Measurements from ENCODE around the gene AHNAK. TPM values are rescaled to one million over a fixed set of nuclear protein-coding genes. Genes with fewer than 3 reads are reported as not detected.
"Not testable (repeated sequence)": the region's sequence is repeated elsewhere in the genome, so short reads cannot be mapped to it uniquely, and the experiment has no call there.

AHNAK gene
- total and polyA plus RNA-seq, 2 donors, result 35.8 to 40.1 TPM

DNA sequence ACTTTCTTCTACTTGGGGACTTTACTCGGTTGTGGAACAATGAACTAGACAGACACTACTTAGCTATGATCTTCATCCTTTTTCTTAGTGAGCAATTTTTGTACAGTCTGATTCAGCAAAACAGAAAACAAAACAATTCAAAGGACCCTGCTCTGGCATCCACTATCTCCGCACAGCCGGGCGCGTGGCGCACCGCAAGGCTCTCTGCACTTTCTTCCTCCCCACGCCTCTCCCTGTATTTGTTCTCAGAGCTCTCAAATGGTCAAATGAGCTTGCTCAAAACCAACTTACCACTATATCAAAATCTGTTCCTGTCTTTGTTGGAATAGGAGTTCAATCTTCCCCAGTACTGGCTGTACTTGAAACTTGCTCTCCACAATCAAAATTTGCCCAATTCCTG lies 19.6 kb upstream of the AHNAK start:
- Histone ChIP-seq H3K4me1 (ENCODE audit: control insufficient read depth in 2 of 2, insufficient read depth in 2 of 2, low read length in 2 of 2) (no peaks in the 10 kb centered on the region), H3K27ac (ENCODE audit: low read depth in 1 of 2, low read length in 1 of 2) (peak overlapping the region in 1 of 2 donors; percentile 13)
- no peak for DNase-seq (ENCODE audit: low read depth in 6 of 9, low spot score in 9 of 9)

DNA sequence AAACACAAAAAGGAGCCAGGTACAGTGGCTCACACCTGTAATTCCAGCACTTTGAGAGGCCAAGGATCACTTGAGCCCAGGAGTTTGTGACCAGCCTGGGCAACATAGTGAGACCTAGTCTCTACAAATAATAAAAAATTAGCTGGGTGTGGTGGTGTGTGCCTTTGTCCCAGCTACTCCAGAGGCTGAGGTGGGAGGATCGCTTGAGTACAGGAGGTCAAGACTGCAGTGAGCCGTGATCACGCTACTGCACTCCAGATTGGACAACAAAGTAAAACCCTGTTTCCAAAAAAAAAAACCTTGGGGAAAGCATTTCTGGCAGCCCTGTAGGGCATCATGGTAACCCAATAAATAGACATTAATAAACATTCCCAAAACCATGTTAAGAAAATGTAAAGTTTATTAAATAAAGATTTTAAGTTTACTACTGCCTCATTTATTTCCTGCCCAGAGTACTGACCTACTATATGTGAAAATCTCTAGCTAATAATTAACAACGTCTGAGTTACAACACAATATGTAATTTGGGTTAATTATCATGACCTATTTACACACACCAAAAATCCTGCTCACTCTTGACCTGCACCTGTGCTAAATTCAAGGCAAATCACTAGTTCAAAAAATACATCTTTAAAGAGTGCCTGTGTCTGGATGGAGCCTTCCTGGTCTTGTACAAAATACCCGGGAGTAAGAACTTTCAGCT lies 18.6 kb upstream of the AHNAK start:
- Histone ChIP-seq H3K9me3 (ENCODE audit: control insufficient read depth in 2 of 2, insufficient read depth in 1 of 2, low read length in 1 of 2) (no peaks in the 10 kb centered on the region), H3K27me3 (ENCODE audit: control insufficient read depth in 2 of 2, insufficient read depth in 1 of 2, low read length in 1 of 2) (no peaks in the 10 kb centered on the region), H3K4me3 (ENCODE audit: low read length in 2 of 2) (no peak overlapping the region), H3K36me3 (ENCODE audit: control insufficient read depth in 2 of 2, insufficient read depth in 2 of 2, low read length in 1 of 2) (peaks cover 48 to 84% of the 10 kb centered on the region in 2 donors), H3K27ac (ENCODE audit: low read depth in 1 of 2, low read length in 1 of 2) (no peak overlapping the region), H3K4me1 (ENCODE audit: control insufficient read depth in 2 of 2, insufficient read depth in 2 of 2, low read length in 2 of 2) (no peaks in the 10 kb centered on the region)
- 96% methylated on average over 5 of the region's 5 CpGs for WGBS
- no peak for DNase-seq (ENCODE audit: low read depth in 6 of 9, low spot score in 9 of 9)

More for the DNA sequence above, 19.6 kb upstream of the AHNAK start:
- no peaks in the 10 kb centered on the region for H3K9me3 ChIP-seq (ENCODE audit: control insufficient read depth in 2 of 2, insufficient read depth in 1 of 2, low read length in 1 of 2)
- H3K4me3 ChIP-seq (ENCODE audit: low read length in 2 of 2), result no peak overlapping the region
- 98% methylated on average over 8 of the region's 8 CpGs for WGBS
- H3K27me3 ChIP-seq (ENCODE audit: control insufficient read depth in 2 of 2, insufficient read depth in 1 of 2, low read length in 1 of 2), result no peaks in the 10 kb centered on the region
- H3K36me3 ChIP-seq (ENCODE audit: control insufficient read depth in 2 of 2, insufficient read depth in 2 of 2, low read length in 1 of 2), result peaks cover 49 to 87% of the 10 kb centered on the region in 2 donors

DNA sequence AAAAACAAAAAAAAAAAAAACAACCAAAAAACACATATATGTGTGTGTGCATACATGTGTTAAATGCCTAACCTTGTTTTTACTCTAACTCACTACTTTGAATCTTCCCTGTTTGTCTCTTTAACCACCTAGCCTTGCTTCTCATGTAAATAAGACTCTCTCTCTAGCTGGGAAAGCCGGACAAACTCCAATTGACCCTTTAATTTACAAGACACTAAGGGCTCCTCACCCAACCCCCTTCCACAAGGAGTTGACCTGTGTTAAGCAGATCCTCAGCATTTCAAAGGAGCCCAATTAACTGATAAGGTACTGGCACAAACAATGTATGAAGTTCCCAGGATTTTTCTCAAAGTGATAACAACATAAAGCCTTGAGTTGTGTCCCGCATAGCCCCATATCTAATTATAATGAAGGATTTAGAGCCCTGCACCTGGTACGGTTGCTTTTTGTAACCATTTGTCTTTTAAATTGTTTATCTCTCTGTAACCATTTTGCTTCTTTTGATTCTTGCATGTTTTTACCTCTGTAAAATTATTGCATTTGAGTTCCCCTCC lies 15.1 kb upstream of the AHNAK start:
- H3K27me3 ChIP-seq (ENCODE audit: control insufficient read depth in 2 of 2, insufficient read depth in 1 of 2, low read length in 1 of 2); H3K27ac ChIP-seq (ENCODE audit: low read depth in 1 of 2, low read length in 1 of 2); DNase-seq (ENCODE audit: low read depth in 6 of 9, low spot score in 9 of 9); H3K9me3 ChIP-seq (ENCODE audit: control insufficient read depth in 2 of 2, insufficient read depth in 1 of 2, low read length in 1 of 2); H3K4me3 ChIP-seq (ENCODE audit: low read length in 2 of 2): not testable (repeated sequence)
- Histone ChIP-seq H3K4me1 (ENCODE audit: control insufficient read depth in 2 of 2, insufficient read depth in 2 of 2, low read length in 2 of 2) (peaks cover 7 to 12% of the 10 kb centered on the region in 2 donors), H3K36me3 (ENCODE audit: control insufficient read depth in 2 of 2, insufficient read depth in 2 of 2, low read length in 1 of 2) (peaks cover 54 to 78% of the 10 kb centered on the region in 2 donors)
- WGBS, result 95% methylated on average over 3 of the region's 3 CpGs

DNA sequence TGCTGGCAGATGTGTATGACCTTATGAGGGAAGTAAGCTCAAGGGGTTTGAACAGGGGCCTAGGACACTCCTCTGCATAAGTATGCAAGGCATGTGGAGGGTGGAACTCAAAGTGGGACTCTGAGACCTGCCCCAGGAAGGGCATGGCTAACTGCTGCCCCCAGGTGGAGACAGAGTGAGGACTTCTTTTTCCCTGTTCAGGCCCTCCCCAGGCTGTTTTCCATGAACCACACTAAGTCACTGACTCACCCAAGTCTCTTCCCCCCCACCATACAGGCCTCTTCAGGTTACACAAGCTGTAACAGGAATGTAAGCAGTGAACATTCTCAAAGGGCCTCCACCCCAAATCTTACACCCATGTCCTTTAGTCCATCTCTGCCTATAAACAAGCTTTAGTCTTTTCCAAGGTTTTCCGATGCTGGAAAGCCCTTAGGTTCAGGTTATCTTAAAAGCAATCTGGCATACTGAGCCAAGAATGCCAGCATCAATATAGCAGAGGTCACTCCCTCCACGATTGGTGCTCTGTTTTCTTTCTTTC lies 14.0 kb upstream of the AHNAK start:
- no peaks in the 10 kb centered on the region for H3K27me3 ChIP-seq (ENCODE audit: control insufficient read depth in 2 of 2, insufficient read depth in 1 of 2, low read length in 1 of 2)
- 90% methylated on average over 2 of the region's 2 CpGs for WGBS
- H3K27ac ChIP-seq (ENCODE audit: low read depth in 1 of 2, low read length in 1 of 2), result peak overlapping the region; percentile 40 to 45
- H3K4me1 ChIP-seq (ENCODE audit: control insufficient read depth in 2 of 2, insufficient read depth in 2 of 2, low read length in 2 of 2), result peaks cover 18 to 24% of the 10 kb centered on the region in 2 donors
- DNase-seq (ENCODE audit: low read depth in 6 of 9, low spot score in 9 of 9), result peak in 2 of 9 donors; percentile 46 to 67
- peaks cover 44 to 67% of the 10 kb centered on the region in 2 donors for H3K36me3 ChIP-seq (ENCODE audit: control insufficient read depth in 2 of 2, insufficient read depth in 2 of 2, low read length in 1 of 2)
- H3K4me3 ChIP-seq (ENCODE audit: low read length in 2 of 2), result no peak overlapping the region
- no peaks in the 10 kb centered on the region for H3K9me3 ChIP-seq (ENCODE audit: control insufficient read depth in 2 of 2, insufficient read depth in 1 of 2, low read length in 1 of 2)

DNA sequence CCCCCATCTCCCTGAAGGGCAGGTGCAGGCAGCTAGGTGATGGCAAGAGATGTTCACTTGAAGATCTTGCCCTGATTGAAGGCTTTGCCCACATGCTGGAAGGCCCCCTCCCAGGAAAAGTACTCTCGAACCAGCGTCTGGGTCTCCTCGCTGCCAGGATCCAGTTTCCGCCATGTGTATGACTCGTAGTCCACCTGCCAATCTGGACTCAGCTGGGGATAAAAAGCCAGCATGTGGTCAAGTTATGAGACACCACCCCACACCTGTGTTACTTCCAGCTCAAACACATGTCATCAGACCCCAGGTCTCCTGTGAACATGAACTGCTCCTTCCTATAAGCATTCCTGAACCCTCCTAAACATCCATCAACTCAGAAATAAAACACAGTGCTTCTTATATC lies 13.0 kb upstream of the AHNAK start:
- not testable (repeated sequence) for H3K27me3 ChIP-seq (ENCODE audit: control insufficient read depth in 2 of 2, insufficient read depth in 1 of 2, low read length in 1 of 2); DNase-seq (ENCODE audit: low read depth in 6 of 9, low spot score in 9 of 9); H3K4me3 ChIP-seq (ENCODE audit: low read length in 2 of 2); H3K27ac ChIP-seq (ENCODE audit: low read depth in 1 of 2, low read length in 1 of 2); H3K9me3 ChIP-seq (ENCODE audit: control insufficient read depth in 2 of 2, insufficient read depth in 1 of 2, low read length in 1 of 2)
- Histone ChIP-seq H3K4me1 (ENCODE audit: control insufficient read depth in 2 of 2, insufficient read depth in 2 of 2, low read length in 2 of 2) (peaks cover 27 to 34% of the 10 kb centered on the region in 2 donors), H3K36me3 (ENCODE audit: control insufficient read depth in 2 of 2, insufficient read depth in 2 of 2, low read length in 1 of 2) (peaks cover 42 to 57% of the 10 kb centered on the region in 2 donors)
- 91% methylated on average over 5 of the region's 5 CpGs for WGBS

DNA sequence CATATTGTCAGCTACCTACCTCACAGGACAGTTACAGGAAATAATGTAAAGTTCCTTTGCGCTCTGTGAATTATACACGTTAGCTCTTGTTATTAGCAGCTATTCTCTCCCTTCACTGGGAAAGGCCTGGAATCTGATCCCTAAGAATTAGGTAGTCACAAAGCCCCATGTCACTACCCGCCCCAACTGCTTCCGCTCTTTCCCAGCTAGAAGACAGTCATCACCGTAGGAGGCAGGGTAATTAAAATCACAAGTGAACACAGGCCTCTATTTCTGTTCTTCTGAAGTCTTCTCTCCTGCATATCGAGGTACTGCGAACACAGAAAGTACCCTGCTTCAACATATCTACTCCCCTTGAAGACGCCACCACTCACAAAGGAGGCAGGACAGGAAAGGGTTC lies 12.6 kb upstream of the AHNAK start:
- Histone ChIP-seq H3K36me3 (ENCODE audit: control insufficient read depth in 2 of 2, insufficient read depth in 2 of 2, low read length in 1 of 2) (peaks cover 42 to 57% of the 10 kb centered on the region in 2 donors), H3K27ac (ENCODE audit: low read depth in 1 of 2, low read length in 1 of 2) (no peak overlapping the region)
- 94% methylated on average over 8 of the region's 8 CpGs for WGBS

DNA sequence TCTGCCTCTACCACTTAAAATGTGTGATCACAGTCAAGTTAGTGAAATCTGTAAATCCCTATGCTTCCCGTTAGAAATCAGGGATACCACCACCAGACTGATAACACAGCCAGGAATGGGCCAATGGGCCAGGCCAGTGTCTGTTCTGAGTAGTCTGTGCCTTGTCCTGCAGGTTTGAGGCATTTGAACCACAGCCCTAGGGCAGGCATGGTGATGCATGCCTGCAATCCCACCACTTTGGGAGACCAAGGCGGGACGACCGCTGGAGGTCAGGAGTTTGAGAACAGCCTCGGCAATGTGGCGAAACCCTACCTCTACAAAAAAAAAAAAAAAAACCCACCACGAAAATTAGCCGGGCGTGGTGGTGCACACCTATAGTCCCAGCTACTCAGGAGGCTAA lies 12.1 kb upstream of the AHNAK start:
- H3K27ac ChIP-seq (ENCODE audit: low read depth in 1 of 2, low read length in 1 of 2), result peak overlapping the region; percentile 36 to 53
- no peak for DNase-seq (ENCODE audit: low read depth in 6 of 9, low spot score in 9 of 9)
- peaks cover 31 to 43% of the 10 kb centered on the region in 2 donors for H3K4me1 ChIP-seq (ENCODE audit: control insufficient read depth in 2 of 2, insufficient read depth in 2 of 2, low read length in 2 of 2)
- H3K9me3 ChIP-seq (ENCODE audit: control insufficient read depth in 2 of 2, insufficient read depth in 1 of 2, low read length in 1 of 2), result no peaks in the 10 kb centered on the region
- H3K4me3 ChIP-seq (ENCODE audit: low read length in 2 of 2), result no peak overlapping the region
- H3K36me3 ChIP-seq (ENCODE audit: control insufficient read depth in 2 of 2, insufficient read depth in 2 of 2, low read length in 1 of 2), result peaks cover 37 to 52% of the 10 kb centered on the region in 2 donors
- WGBS, result 95% methylated on average over 9 of the region's 9 CpGs
- no peaks in the 10 kb centered on the region for H3K27me3 ChIP-seq (ENCODE audit: control insufficient read depth in 2 of 2, insufficient read depth in 1 of 2, low read length in 1 of 2)

More for the DNA sequence above, 12.6 kb upstream of the AHNAK start:
- no peak for DNase-seq (ENCODE audit: low read depth in 6 of 9, low spot score in 9 of 9)
- peaks cover 31 to 38% of the 10 kb centered on the region in 2 donors for H3K4me1 ChIP-seq (ENCODE audit: control insufficient read depth in 2 of 2, insufficient read depth in 2 of 2, low read length in 2 of 2)
- no peaks in the 10 kb centered on the region for H3K9me3 ChIP-seq (ENCODE audit: control insufficient read depth in 2 of 2, insufficient read depth in 1 of 2, low read length in 1 of 2)
- no peak overlapping the region for H3K4me3 ChIP-seq (ENCODE audit: low read length in 2 of 2)
- no peaks in the 10 kb centered on the region for H3K27me3 ChIP-seq (ENCODE audit: control insufficient read depth in 2 of 2, insufficient read depth in 1 of 2, low read length in 1 of 2)

DNA sequence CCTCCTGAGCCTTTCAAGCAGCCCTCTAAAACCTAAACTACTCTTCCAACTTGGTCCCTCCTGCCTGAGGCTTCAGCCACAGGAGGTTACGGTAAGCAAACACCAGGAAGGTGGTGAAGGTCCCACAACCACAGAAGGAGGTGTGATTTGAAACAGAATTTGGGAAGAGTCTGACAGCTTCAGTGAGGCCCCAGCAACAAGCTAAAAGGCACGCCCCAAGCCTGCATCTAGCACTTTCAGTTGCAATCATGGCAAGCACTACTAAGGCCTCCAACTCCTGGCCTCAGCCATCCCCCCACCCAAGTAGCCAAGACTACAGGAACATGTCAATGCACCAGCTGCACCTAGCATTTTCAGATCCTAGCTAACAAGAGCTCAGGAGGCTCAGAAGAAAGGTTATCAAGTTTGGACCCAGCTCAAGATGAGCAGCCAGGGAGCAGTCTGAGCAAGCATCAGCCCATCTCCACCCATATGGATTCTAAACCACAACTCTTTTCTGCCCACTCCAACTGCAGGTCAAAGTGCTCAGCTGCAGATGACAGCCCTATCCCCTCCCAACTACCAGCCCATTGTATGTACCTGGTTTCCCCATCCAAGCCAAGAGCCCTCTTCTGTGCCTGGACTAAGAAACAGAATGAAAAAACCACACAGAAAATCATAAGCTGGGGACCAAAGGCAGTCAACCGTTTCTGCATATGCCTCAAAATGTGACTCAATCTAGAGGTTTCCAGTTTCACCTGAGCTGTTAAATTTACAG lies 10.4 kb upstream of the AHNAK start:
- Histone ChIP-seq H3K4me3 (ENCODE audit: low read length in 2 of 2) (no peak overlapping the region), H3K4me1 (ENCODE audit: control insufficient read depth in 2 of 2, insufficient read depth in 2 of 2, low read length in 2 of 2) (peaks cover 42 to 59% of the 10 kb centered on the region in 2 donors), H3K36me3 (ENCODE audit: control insufficient read depth in 2 of 2, insufficient read depth in 2 of 2, low read length in 1 of 2) (peaks cover 31 to 39% of the 10 kb centered on the region in 2 donors), H3K27ac (ENCODE audit: low read depth in 1 of 2, low read length in 1 of 2) (peak overlapping the region; percentile 88 to 97), H3K27me3 (ENCODE audit: control insufficient read depth in 2 of 2, insufficient read depth in 1 of 2, low read length in 1 of 2) (no peaks in the 10 kb centered on the region), H3K9me3 (ENCODE audit: control insufficient read depth in 2 of 2, insufficient read depth in 1 of 2, low read length in 1 of 2) (no peaks in the 10 kb centered on the region)
- WGBS, result 15% methylated on average over 3 of the region's 3 CpGs
- peak in 1 of 9 donors; percentile 49 for DNase-seq (ENCODE audit: low read depth in 6 of 9, low spot score in 9 of 9)
